HFF-Myc (cell line): ENCODE data around the gene NUP37.

Source experiments
- DNase-seq: peaks from one replicate; pipeline ENCODE4 v3.0.0-alpha.2; 2011; ENCODE audit warnings: low read depth; ENCODE audit errors: extremely low read depth
- H3K4me3 ChIP-seq: replicated peaks from 2 replicates; pipeline ENCODE4 v1.5.1; 2011; ENCODE audit warnings: low read depth, mild to moderate bottlenecking, control low read depth, low read length
- CTCF ChIP-seq: IDR thresholded peaks from 2 replicates; pipeline ENCODE4 v1.5.1; 2012; ENCODE audit warnings: mild to moderate bottlenecking, low read depth, low read length, control low read depth; ENCODE audit errors: missing control alignments

The NUP37 gene

GRCh38 chr12:102059343-102059742, 60.6 kb downstream of the NUP37 start:
- DNase-seq = no peak
- no peak overlapping the region for H3K4me3 ChIP-seq
- TF ChIP-seq CTCF = no peak

- no peak overlapping the region for H3K4me3 ChIP-seq
- DNase-seq = no peak
- no peak for TF ChIP-seq CTCF
These were observed 65.6 kb downstream of the NUP37 start for GRCh38 chr12:102054345-102054744.

- H3K4me3 ChIP-seq = no peak overlapping the region
- TF ChIP-seq CTCF = no peak
- no peak for DNase-seq
These were observed 66.9 kb downstream of the NUP37 start for GRCh38 chr12:102053062-102053349.

- no peak for DNase-seq
- no peak for TF ChIP-seq CTCF
- no peak overlapping the region for H3K4me3 ChIP-seq
These were observed 67.5 kb downstream of the NUP37 start for GRCh38 chr12:102052192-102053061.

- TF ChIP-seq CTCF = no peak
- no peak for DNase-seq
- no peak overlapping the region for H3K4me3 ChIP-seq
These were observed 68.4 kb downstream of the NUP37 start for GRCh38 chr12:102051431-102051965.

GRCh38 chr12:102050660-102051430, 69.1 kb downstream of the NUP37 start:
- no peak for TF ChIP-seq CTCF
- DNase-seq = no peak

More at GRCh38 chr12:102050660-102051430, 69.1 kb downstream of the NUP37 start:
- no peak overlapping the region for H3K4me3 ChIP-seq
